B cell (primary cell): Measurements from ENCODE around the gene COBL. TPM values are rescaled to one million over a fixed set of nuclear protein-coding genes. Genes with fewer than 3 reads are reported as not detected.

Experiments used
- ATAC-seq: fragments of 200-7000 bp; cut with Tn5 transposase; one replicate; pipeline ENCODE4 v1.10.0; 2021; ENCODE audit warnings: low read depth, mild to moderate bottlenecking, moderate number of reproducible peaks, moderate library complexity
- CTCF ChIA-PET: fragments of 350-600 bp; sonication (Branson Sonifier 250); formaldehyde crosslinking; loops from one replicate; lab custom pipeline; 2021; ENCODE audit warnings: antibody characterized with exemption, inconsistent platforms; lab: Charles Lee
- POLR2A ChIA-PET: fragments of 350-600 bp; sonication (Branson Sonifier 250); formaldehyde crosslinking; loops from one replicate; lab custom pipeline; 2021; ENCODE audit warnings: antibody characterized with exemption; lab: Charles Lee
- DNase-seq: peaks from one replicate; pipeline ENCODE4 v3.0.0; 2013
- H2AFZ ChIP-seq: 2 replicates; pipeline ENCODE4 v1.6.1; 2012; ENCODE audit warnings: mild to moderate bottlenecking, low read depth, low read length; ENCODE audit not compliant: insufficient read depth, poor library complexity, severe bottlenecking
- H3K27ac ChIP-seq, 2 donors: 1 replicate in 1 of 2; 2 replicates in 1 of 2; pipeline ENCODE4 v1.5.1; 2012 to 2013; ENCODE audit warnings: low read length in 2 of 2, mild to moderate bottlenecking in 2 of 2, moderate library complexity in 1 of 2
- H3K27me3 ChIP-seq, 4 experiments: fragments of 200-600 bp in 1 of 4; sonication (generic) in 1 of 4; replicated peaks in 1 of 4; 1 replicate in 2 of 4; 2 replicates in 2 of 4; pipeline versions ENCODE4 v1.6.1 to v1.7.0; 2013 to 2016; ENCODE audit warnings: low read length in 3 of 4, mild to moderate bottlenecking in 2 of 4, mixed read lengths in 1 of 4, moderate library complexity in 1 of 4; ENCODE audit not compliant: insufficient read depth in 4 of 4, control insufficient read depth in 3 of 4; ENCODE audit errors: control extremely low read depth in 1 of 4
- H3K36me3 ChIP-seq, 2 experiments: replicated peaks in 1 of 2; 1 replicate in 1 of 2; 2 replicates in 1 of 2; pipeline versions ENCODE4 v1.6.1 to v1.7.1; 2013; ENCODE audit warnings: low read length in 1 of 2; ENCODE audit not compliant: insufficient read depth in 2 of 2, control insufficient read depth in 1 of 2; ENCODE audit errors: control extremely low read depth in 1 of 2, extremely low read depth in 1 of 2
- H3K4me1 ChIP-seq, 2 donors: fragments of 200-600 bp in 1 of 2; sonication (generic) in 1 of 2; 1 replicate in 1 of 2; 2 replicates in 1 of 2; pipeline versions ENCODE4 v1.5.1 to v1.6.1; 2013 to 2017; ENCODE audit warnings: low read length in 2 of 2; ENCODE audit not compliant: control insufficient read depth in 2 of 2, insufficient read depth in 2 of 2
- H3K4me2 ChIP-seq: replicated peaks from 2 replicates; pipeline ENCODE3; 2012; ENCODE audit warnings: mild to moderate bottlenecking, low read depth, low read length; ENCODE audit not compliant: poor library complexity, severe bottlenecking
- H3K4me3 ChIP-seq, 5 experiments: fragments of 200-600 bp in 1 of 5; sonication (generic) in 1 of 5; 1 replicate in 3 of 5; 2 replicates in 2 of 5; pipeline versions ENCODE4 v1.5.1 to v1.7.0; 2011 to 2016; ENCODE audit warnings: low read length in 4 of 5, mild to moderate bottlenecking in 4 of 5, low read depth in 2 of 5, control low read depth in 1 of 5, moderate library complexity in 1 of 5; ENCODE audit not compliant: insufficient read depth in 1 of 5; ENCODE audit errors: control extremely low read depth in 1 of 5, extremely low read depth in 1 of 5
- H3K79me2 ChIP-seq: fragments of 200-600 bp; sonication (generic); one replicate; pipeline ENCODE4 v1.6.0; 2016; ENCODE audit warnings: low read length; ENCODE audit not compliant: control insufficient read depth, insufficient read depth
- H3K9ac ChIP-seq: fragments of 200-600 bp; sonication (generic); 2 replicates; pipeline ENCODE4 v1.6.1; 2017; ENCODE audit warnings: mild to moderate bottlenecking, low read length, moderate library complexity
- H3K9me3 ChIP-seq, 3 donors: one replicate each; pipeline versions ENCODE4 v1.6.1 to v1.7.1; 2013; ENCODE audit warnings: low read length in 2 of 3; ENCODE audit not compliant: control insufficient read depth in 2 of 3, insufficient read depth in 1 of 3; ENCODE audit errors: control extremely low read depth in 1 of 3
- H4K20me1 ChIP-seq: 2 replicates; pipeline ENCODE4 v1.6.0; 2012; ENCODE audit warnings: mild to moderate bottlenecking, low read length; ENCODE audit not compliant: insufficient read depth, control insufficient read depth, poor library complexity, severe bottlenecking
- H3K27ac Mint-ChIP-seq: one replicate; pipeline ENCODE4 v1.8.0; 2021; ENCODE audit warnings: mixed read lengths
- H3K27me3 Mint-ChIP-seq: one replicate; pipeline ENCODE4 v1.8.0; 2021; ENCODE audit warnings: mixed read lengths
- H3K4me1 Mint-ChIP-seq: one replicate; pipeline ENCODE4 v1.8.0; 2021; ENCODE audit warnings: mixed read lengths
- H3K4me3 Mint-ChIP-seq: one replicate; pipeline ENCODE4 v1.8.0; 2021; ENCODE audit warnings: mixed read lengths
- H3K9me3 Mint-ChIP-seq: one replicate; pipeline ENCODE4 v1.8.0; 2022; ENCODE audit warnings: mixed read lengths; ENCODE audit not compliant: insufficient read depth
- CTCF ChIP-seq: fragments of 200-600 bp; IDR thresholded peaks from one replicate; pipeline ENCODE4 v1.8.0; 2022; ENCODE audit warnings: antibody characterized with exemption, mild to moderate bottlenecking
- EZH2 ChIP-seq: IDR thresholded peaks from 2 replicates; pipeline ENCODE4 v1.6.1; 2012; ENCODE audit warnings: borderline replicate concordance, low read depth, mild to moderate bottlenecking, moderate library complexity, low read length; ENCODE audit not compliant: insufficient read depth, poor library complexity, severe bottlenecking
- WGBS: methylation state at CpG from one replicate; pipeline ENCODE4 v1.1.5; 2013; ENCODE audit warnings: missing lambda C conversion rate; ENCODE audit not compliant: insufficient coverage; 5-methylcytosine and 5-hydroxymethylcytosine counted together
- intact Hi-C: fragments of 100-400 bp; cut with micrococcal nuclease; formaldehyde crosslinking; loops from one replicate; pipeline ENCODE4 v1.10.0; 2022
- polyA plus RNA-seq: library from polyadenylated mRNA; depleted of rRNA; stranded (reverse); fragments of >200 nt; gene quantifications from 2 replicates; pipeline ENCODE4 v1.2.3, GENCODE V29; 2012
- total RNA-seq, 2 donors: library from RNA; stranded (reverse); fragments of 120-200 nt in 1 of 2; gene quantifications; 1 replicate in 1 of 2; 2 replicates in 1 of 2; pipeline versions ENCODE4 v1.2.3 to v1.2.4, GENCODE V29; 2013 to 2022

The COBL gene
- total and polyA plus RNA-seq, 2 donors (not counting 1 experiment from before 2014, with no cell fraction given) = not detected

- Mint-ChIP-seq H3K4me3 (no peak overlapping the region), H3K4me1 (no peaks in the 10 kb centered on the region), H3K9me3 (no peaks in the 10 kb centered on the region), H3K27me3 (no peaks in the 10 kb centered on the region), H3K27ac (no peak overlapping the region)
- no peaks in the 10 kb centered on the region for H3K36me3 ChIP-seq
- 86% methylated on average over 8 of the region's 12 CpGs for WGBS
- no peak overlapping the region for H3K9ac ChIP-seq
- H3K27me3 ChIP-seq = no peaks in the 10 kb centered on the region
- ATAC-seq = no peak
- H3K9me3 ChIP-seq = peaks cover 0 to 5% (median 0%) of the 10 kb centered on the region in 3 donors
- CTCF ChIA-PET = no interaction called here
- H3K4me1 ChIP-seq = no peaks in the 10 kb centered on the region
- DNase-seq = no peak
- intact Hi-C loops = no loop called here
- no peaks in the 10 kb centered on the region for H3K79me2 ChIP-seq
- no peak overlapping the region for H3K27ac ChIP-seq
- no peak overlapping the region for H3K4me3 ChIP-seq
- POLR2A ChIA-PET = no interaction called here
- no peaks in the 10 kb centered on the region for H4K20me1 ChIP-seq
- no peak overlapping the region for H3K4me2 ChIP-seq
- TF ChIP-seq EZH2 (no peak), CTCF (no peak)
- H2AFZ ChIP-seq = no peak overlapping the region
Measured at GRCh38 chr7:51246258-51247245, 70.1 kb downstream of the COBL start.

GRCh38 chr7:51244885-51245284 is 71.7 kb downstream of the COBL start:
- H3K4me3 Mint-ChIP-seq = no peak overlapping the region
- H3K4me2 ChIP-seq = no peak overlapping the region
- no peaks in the 10 kb centered on the region for H3K9me3 Mint-ChIP-seq
- ChIA-PET POLR2A (no interaction called here), CTCF (no interaction called here)
- H3K79me2 ChIP-seq = no peaks in the 10 kb centered on the region
- no peak overlapping the region for H3K9ac ChIP-seq
- H3K4me3 ChIP-seq = no peak overlapping the region
- no peaks in the 10 kb centered on the region for H3K27me3 ChIP-seq
- H3K27ac Mint-ChIP-seq = no peak overlapping the region
- H3K9me3 ChIP-seq = peaks cover 0 to 5% (median 0%) of the 10 kb centered on the region in 3 donors
- no peaks in the 10 kb centered on the region for H3K36me3 ChIP-seq
- intact Hi-C loops = no loop called here
- TF ChIP-seq EZH2 = no peak
- TF ChIP-seq CTCF = no peak
- H4K20me1 ChIP-seq = no peaks in the 10 kb centered on the region
- H2AFZ ChIP-seq = no peak overlapping the region
- DNase-seq (no peak), ATAC-seq (no peak)
- no peaks in the 10 kb centered on the region for H3K4me1 Mint-ChIP-seq
- no peaks in the 10 kb centered on the region for H3K27me3 Mint-ChIP-seq
- H3K27ac ChIP-seq = no peak overlapping the region
- H3K4me1 ChIP-seq = no peaks in the 10 kb centered on the region
- 69% methylated on average over 7 of the region's 7 CpGs for WGBS
